ENCODE measurements around the gene PERCC1. TPM values are rescaled to one million over a fixed set of nuclear protein-coding genes. Genes with fewer than 3 reads are reported as not detected.

Gene PERCC1
- total and polyA plus RNA-seq, 2 of the 4 experiments (the other 2 are of a cell fraction): not detected

- Histone ChIP-seq H3K4me2 (ENCODE audit: low read depth, low read length) (no peak overlapping the region), H3K9ac (ENCODE audit: low read depth, low read length) (no peak overlapping the region), H3K27ac (ENCODE audit: insufficient read depth, low read length) (no peak overlapping the region), H2BK120ac (ENCODE audit: low read depth, low read length) (no peak overlapping the region), H3K79me1 (ENCODE audit: low read depth in 1 of 2, low read length in 2 of 2) (peaks cover 37 to 77% of the 10 kb centered on the region in 2 experiments), H2AFZ (replicated peaks; ENCODE audit: low read length, poor library complexity) (peak overlapping the region; percentile 63), H2AK9ac (replicated peaks; ENCODE audit: low read depth, low read length, poor library complexity) (peak overlapping the region; percentile 70), H3K9me3 (ENCODE audit: control insufficient read depth, insufficient read depth, low read length) (no peaks in the 10 kb centered on the region), H3K9me1 (ENCODE audit: insufficient read depth, low read length) (peaks cover 14% of the 10 kb centered on the region), H2BK20ac (ENCODE audit: low read depth, low read length) (no peak overlapping the region), H4K91ac (ENCODE audit: insufficient read depth, low read depth, low read length) (no peak overlapping the region), H4K8ac (ENCODE audit: low read depth in 2 of 2, low read length in 2 of 2) (peak overlapping the region in 1 of 2 experiments; percentile 48; a peak in 2 of 4 replicates), H3K18ac (ENCODE audit: low read depth, low read length) (no peak overlapping the region), H2BK15ac (ENCODE audit: low read depth, low read length) (no peak overlapping the region), H3K14ac (replicated peaks; ENCODE audit: low read depth, low read length) (peak overlapping the region; percentile 51; the same call in 1 of the 2 replicates), H4K20me1 (ENCODE audit: insufficient read depth, low read length) (peaks cover 43% of the 10 kb centered on the region), H3K4me1 (ENCODE audit: control insufficient read depth, insufficient read depth, low read length) (0 out of 2 replicates have a peak, but pooled peaks cover 7% of the 10 kb centered on the region), H4K5ac (ENCODE audit: low read depth, low read length) (no peak overlapping the region), H2BK5ac (ENCODE audit: low read depth, low read length, poor library complexity, severe bottlenecking) (no peak overlapping the region), H3K27me3 (ENCODE audit: control insufficient read depth, insufficient read depth, low read length) (no peaks in the 10 kb centered on the region), H2AK5ac (ENCODE audit: low read depth, low read length) (no peak overlapping the region; the same call in 1 of the 2 replicates), H3K23ac (ENCODE audit: low read depth, low read length) (no peak overlapping the region), H3K4me3 (ENCODE audit: insufficient read depth, low read depth, low read length) (no peak overlapping the region), H3K56ac (ENCODE audit: extremely low read depth, insufficient read depth, low read length) (no peak overlapping the region), H3K4ac (ENCODE audit: low read depth, low read length) (peak overlapping the region; percentile 5; the same call in 1 of the 2 replicates), H3K36me3 (ENCODE audit: control insufficient read depth, insufficient read depth, low read length) (peaks cover 3% of the 10 kb centered on the region; the same call in 1 of the 2 replicates)
- no TSS peak for BruUV-seq (replicated peaks)
- WGBS, 2 experiments (ENCODE audit: extremely low coverage in 2 of 2, insufficient read length in 1 of 2): 87% methylated on average over 10 of the region's 14 CpGs; no CpG with 5 or more reads in 1 of the 2 experiments
- dilution Hi-C loops (cut with HindIII; ENCODE audit: low sequenced_read_pairs, unreplicated experiment): no loop called here
- TF ChIP-seq MAZ (IDR thresholded peaks at IDR 0.05; ENCODE audit: borderline replicate concordance, low read depth, low read length) (no peak), RCOR1 (IDR thresholded peaks at IDR 0.05; ENCODE audit: insufficient replicate concordance, low read length) (no peak), CEBPB (IDR thresholded peaks at IDR 0.05; ENCODE audit: low read depth, low read length) (no peak), USF2 (IDR thresholded peaks at IDR 0.05; ENCODE audit: low read depth, low read length) (no peak), SMC3 (IDR thresholded peaks at IDR 0.05; ENCODE audit: low read depth, low read length) (no peak), FOS (IDR thresholded peaks at IDR 0.05; ENCODE audit: low read depth, low read length) (no peak), RAD21 (IDR thresholded peaks at IDR 0.05; ENCODE audit: low read length) (no peak), MAFK (IDR thresholded peaks at IDR 0.05; ENCODE audit: low read depth, low read length) (no peak), NFE2L2 (IDR thresholded peaks at IDR 0.05; ENCODE audit: low read depth, low read length) (no peak), CHD1 (IDR thresholded peaks at IDR 0.05; ENCODE audit: low read depth, low read length) (no peak), ELK1 (IDR thresholded peaks at IDR 0.05; ENCODE audit: borderline replicate concordance, low read depth, low read length) (no peak), POLR2A (IDR thresholded peaks at IDR 0.05; ENCODE audit: low read depth, low read length) (no peak), BHLHE40 (IDR thresholded peaks at IDR 0.05; ENCODE audit: low read depth, low read length) (no peak)
- ATAC-seq (ENCODE audit: low read depth) (no peak), DNase-seq (peak; percentile 43)
- intact Hi-C loops (cut with micrococcal nuclease): loop anchor here (10.0 kb wide), 1 partner anchor 46 kb away; the partner anchor contains the start of gene UQCC4
- in situ Hi-C loops (cut with MboI; ENCODE audit: low sequenced_read_pairs): no loop called here
- ChIA-PET POLR2A (ENCODE audit: unreplicated experiment) (no interaction called here), CTCF (no interaction called here)
Observed at GRCh38 chr16:1470481-1471251, 39.8 kb downstream of the PERCC1 start.

Measured in IMR-90 (cell line).